H9 (cell line): ENCODE results near the gene WBP1. TPM values are rescaled to one million over a fixed set of nuclear protein-coding genes. Genes with fewer than 3 reads are reported as not detected.
"Not testable (repeated sequence)": the region's sequence is repeated elsewhere in the genome, so short reads cannot be mapped to it uniquely, and the experiment has no call there.

Source experiments
- DNase-seq: peaks from one replicate; pipeline ENCODE4 v3.0.0-alpha.2; 2017
- H2AFZ ChIP-seq: one replicate; pipeline ENCODE4 v1.6.1; 2013; ENCODE audit warnings: mild to moderate bottlenecking, low read length, control low read depth, moderate library complexity
- H2AK5ac ChIP-seq: 2 replicates; pipeline ENCODE4 v1.6.1; 2013; ENCODE audit warnings: low read length, control low read depth, mixed read lengths; ENCODE audit not compliant: insufficient read length
- H2BK120ac ChIP-seq: one replicate; pipeline ENCODE4 v1.6.1; 2013; ENCODE audit warnings: low read depth, mild to moderate bottlenecking, low read length, control low read depth, inconsistent platforms; ENCODE audit not compliant: poor library complexity, severe bottlenecking
- H2BK12ac ChIP-seq: 2 replicates; pipeline ENCODE4 v1.6.1; 2013; ENCODE audit warnings: low read length, control low read depth, mixed read lengths, low read depth; ENCODE audit not compliant: insufficient read length
- H2BK15ac ChIP-seq: 2 replicates; pipeline ENCODE4 v1.6.1; 2013; ENCODE audit warnings: low read depth, low read length, control low read depth
- H2BK20ac ChIP-seq: one replicate; pipeline ENCODE4 v1.6.1; 2013; ENCODE audit warnings: low read depth, mild to moderate bottlenecking, low read length, control low read depth, inconsistent platforms; ENCODE audit not compliant: poor library complexity, severe bottlenecking
- H2BK5ac ChIP-seq: 2 replicates; pipeline ENCODE4 v1.6.1; 2013; ENCODE audit warnings: low read length, control low read depth, mixed read lengths; ENCODE audit not compliant: insufficient read length
- H3K14ac ChIP-seq: 2 replicates; pipeline ENCODE4 v1.6.1; 2013; ENCODE audit warnings: low read length, control low read depth; ENCODE audit not compliant: insufficient read depth
- H3K18ac ChIP-seq: 2 replicates; pipeline ENCODE4 v1.6.1; 2013; ENCODE audit warnings: low read depth, mild to moderate bottlenecking, mixed read lengths, low read length, control low read depth; ENCODE audit not compliant: insufficient read length
- H3K23ac ChIP-seq: 2 replicates; pipeline ENCODE4 v1.6.1; 2013; ENCODE audit warnings: low read length, control low read depth, mixed read lengths, low read depth; ENCODE audit not compliant: insufficient read length
- H3K23me2 ChIP-seq: 2 replicates; pipeline ENCODE4 v1.6.1; 2013; ENCODE audit warnings: low read depth, mild to moderate bottlenecking, mixed read lengths, low read length, control low read depth; ENCODE audit not compliant: insufficient read length, poor library complexity, severe bottlenecking
- H3K27ac ChIP-seq: 2 replicates; pipeline ENCODE4 v1.5.1; 2013; ENCODE audit warnings: low read length, control low read depth, mixed read lengths, low read depth; ENCODE audit not compliant: insufficient read length
- H3K27me3 ChIP-seq: 2 replicates; pipeline ENCODE4 v1.6.1; 2013; ENCODE audit warnings: low read length, control low read depth, inconsistent platforms; ENCODE audit not compliant: insufficient read depth
- H3K4ac ChIP-seq: 2 replicates; pipeline ENCODE4 v1.6.1; 2013; ENCODE audit warnings: low read depth, mild to moderate bottlenecking, control low read depth, inconsistent platforms, low read length, moderate library complexity
- H3K4me1 ChIP-seq: 2 replicates; pipeline ENCODE4 v1.6.1; 2013; ENCODE audit warnings: low read length, control low read depth, inconsistent platforms; ENCODE audit not compliant: insufficient read depth
- H3K4me2 ChIP-seq: 2 replicates; pipeline ENCODE4 v1.6.1; 2013; ENCODE audit warnings: low read length, control low read depth, mixed read lengths; ENCODE audit not compliant: insufficient read length, insufficient read depth
- H3K56ac ChIP-seq: 2 replicates; pipeline ENCODE4 v1.6.1; 2013; ENCODE audit warnings: low read depth, mild to moderate bottlenecking, mixed read lengths, low read length, control low read depth; ENCODE audit not compliant: insufficient read length
- H3K79me1 ChIP-seq: 2 replicates; pipeline ENCODE4 v1.6.1; 2013; ENCODE audit warnings: low read depth, mild to moderate bottlenecking, moderate library complexity, low read length, control low read depth, inconsistent platforms; ENCODE audit not compliant: insufficient read depth, poor library complexity, severe bottlenecking
- H3K79me2 ChIP-seq: 2 replicates; pipeline ENCODE4 v1.6.1; 2013; ENCODE audit warnings: low read length, control low read depth, inconsistent platforms; ENCODE audit not compliant: insufficient read depth
- H3K9ac ChIP-seq: 2 replicates; pipeline ENCODE4 v1.6.1; 2013; ENCODE audit warnings: low read length, control low read depth, mixed read lengths; ENCODE audit not compliant: insufficient read length; ENCODE audit errors: extremely low read depth
- H3K9me3 ChIP-seq: one replicate; pipeline ENCODE4 v1.6.1; 2013; ENCODE audit warnings: low read depth, low read length, inconsistent platforms; ENCODE audit not compliant: control insufficient read depth
- H3T11ph ChIP-seq: one replicate; pipeline ENCODE4 v1.6.1; 2013; ENCODE audit warnings: mild to moderate bottlenecking, low read length, control low read depth, inconsistent platforms
- H4K20me1 ChIP-seq: one replicate; pipeline ENCODE4 v1.6.1; 2013; ENCODE audit not compliant: control insufficient read depth, insufficient read length, insufficient read depth
- H4K5ac ChIP-seq: 2 replicates; pipeline ENCODE4 v1.6.1; 2013; ENCODE audit warnings: low read depth, mild to moderate bottlenecking, mixed read lengths, low read length, control low read depth; ENCODE audit not compliant: insufficient read length
- H4K8ac ChIP-seq: replicated peaks from 2 replicates; pipeline ENCODE4 v1.6.1; 2013; ENCODE audit warnings: low read length, control low read depth, mixed read lengths, low read depth; ENCODE audit not compliant: insufficient read length
- H4K91ac ChIP-seq: 2 replicates; pipeline ENCODE4 v1.6.1; 2013; ENCODE audit warnings: low read depth, mild to moderate bottlenecking, moderate library complexity, mixed read lengths, low read length, control low read depth; ENCODE audit not compliant: insufficient read length
- H3K27ac Mint-ChIP-seq, 3 experiments: 2 replicates in 2 of 3; 3 replicates in 1 of 3; pipeline ENCODE4 v1.8.0; 2020 to 2021; ENCODE audit warnings: mixed read lengths in 3 of 3, mild to moderate bottlenecking in 1 of 3, moderate library complexity in 1 of 3
- H3K27me3 Mint-ChIP-seq: 2 replicates; pipeline ENCODE4 v1.8.0; 2021; ENCODE audit warnings: low read depth, mild to moderate bottlenecking, moderate library complexity, mixed read lengths
- H3K36me3 Mint-ChIP-seq, 3 experiments: 2 replicates in 2 of 3; 3 replicates in 1 of 3; pipeline ENCODE4 v1.8.0; 2020 to 2021; ENCODE audit warnings: low read depth in 3 of 3, mixed read lengths in 3 of 3; ENCODE audit not compliant: insufficient read depth in 1 of 3
- H3K4me1 Mint-ChIP-seq, 2 experiments: 2 replicates each; pipeline ENCODE4 v1.8.0; 2020; ENCODE audit warnings: mixed read lengths in 2 of 2
- H3K4me3 Mint-ChIP-seq, 2 experiments: 2 replicates in 1 of 2; 3 replicates in 1 of 2; pipeline ENCODE4 v1.8.0; 2020 to 2021; ENCODE audit warnings: mild to moderate bottlenecking in 2 of 2, mixed read lengths in 2 of 2, moderate library complexity in 1 of 2
- H3K9me3 Mint-ChIP-seq, 2 experiments: 2 replicates in 1 of 2; 3 replicates in 1 of 2; pipeline ENCODE4 v1.8.0; 2020; ENCODE audit warnings: mild to moderate bottlenecking in 2 of 2, mixed read lengths in 2 of 2, moderate library complexity in 1 of 2
- CTCF ChIP-seq: fragments of 200-600 bp; sonication (generic); conservative IDR thresholded peaks from 3 replicates; pipeline ENCODE4 v1.8.0; 2021; ENCODE audit warnings: antibody characterized with exemption, mild to moderate bottlenecking
- WGBS: extraction: QIAGEN DNeasy Blood & Tissue Kit; methylation state at CpG from one replicate; pipeline ENCODE4 v1.1.7; 2013; ENCODE audit warnings: missing lambda C conversion rate, low lambda C conversion rate, mixed read lengths; ENCODE audit not compliant: insufficient read length; ENCODE audit errors: extremely low coverage; 5-methylcytosine and 5-hydroxymethylcytosine counted together
- total RNA-seq: library from RNA; stranded (reverse); gene quantifications from 2 replicates; pipeline ENCODE4 v1.2.1, GENCODE V29; 2021

The WBP1 gene
- total RNA-seq, 1 experiment from 2014 or later = 82.1 TPM

GRCh38 chr2:74458938-74459363 is 713 bp downstream of the WBP1 start:
- Mint-ChIP-seq H3K27ac (peak overlapping the region; percentile 67 to 98 (median 98); a peak in 5 of 7 replicates), H3K4me3 (peak overlapping the region; percentile 96 to 97), H3K27me3 (no peaks in the 10 kb centered on the region), H3K4me1 (peaks cover 28 to 37% of the 10 kb centered on the region in 2 experiments), H3K36me3 (peaks cover 10 to 29% (median 28%) of the 10 kb centered on the region in 3 experiments; a peak in 6 of 7 replicates), H3K9me3 (no peaks in the 10 kb centered on the region)
- H3K27me3 ChIP-seq = no peaks in the 10 kb centered on the region
- H2BK20ac ChIP-seq = no peak overlapping the region
- no peaks in the 10 kb centered on the region for H3K79me2 ChIP-seq
- no peak overlapping the region for H3K27ac ChIP-seq
- no peak overlapping the region for H2BK120ac ChIP-seq
- no peak overlapping the region for H4K91ac ChIP-seq
- no peak overlapping the region for H2AK5ac ChIP-seq
- no peak overlapping the region for H2AFZ ChIP-seq
- H3K14ac ChIP-seq = 0 out of 2 replicates have a peak overlapping the region, but pooled peaks have one; percentile 82
- H3K4me1 ChIP-seq = peaks cover 2% of the 10 kb centered on the region; the same call in 1 of the 2 replicates
- no peak overlapping the region for H3K18ac ChIP-seq
- H3K23ac ChIP-seq = no peak overlapping the region
- H3K9ac ChIP-seq = peak overlapping the region; percentile 92
- H3K79me1 ChIP-seq = no peaks in the 10 kb centered on the region
- H3K4ac ChIP-seq = no peak overlapping the region; the same call in 1 of the 2 replicates
- no CpG with 5 or more reads among the region's 10 CpGs for WGBS
- H4K8ac ChIP-seq = no peak overlapping the region
- H2BK12ac ChIP-seq = no peak overlapping the region
- H2BK15ac ChIP-seq = no peak overlapping the region
- no peaks in the 10 kb centered on the region for H3K9me3 ChIP-seq
- TF ChIP-seq CTCF = no peak
- H4K5ac ChIP-seq = no peak overlapping the region
- no peak overlapping the region for H2BK5ac ChIP-seq
- H3K4me2 ChIP-seq = peak overlapping the region; percentile 97
- no peak for DNase-seq
- peaks cover 2% of the 10 kb centered on the region for H4K20me1 ChIP-seq
- H3K56ac ChIP-seq = no peak overlapping the region
- H3K23me2 ChIP-seq = peaks cover 18% of the 10 kb centered on the region
- no peak overlapping the region for H3T11ph ChIP-seq

- not testable (repeated sequence) for H3K27ac ChIP-seq, H3K4me1 ChIP-seq, H2BK15ac ChIP-seq, H3K9me3 Mint-ChIP-seq, H4K8ac ChIP-seq, H3K14ac ChIP-seq, H3K18ac ChIP-seq, H2BK20ac ChIP-seq, H3T11ph ChIP-seq, H4K5ac ChIP-seq, H4K91ac ChIP-seq, H3K9me3 ChIP-seq, H3K4ac ChIP-seq, H3K27me3 Mint-ChIP-seq, H3K23ac ChIP-seq, H3K79me1 ChIP-seq, H2AK5ac ChIP-seq, H3K27ac Mint-ChIP-seq, H3K27me3 ChIP-seq, H2AFZ ChIP-seq, H2BK120ac ChIP-seq, H2BK12ac ChIP-seq, H3K79me2 ChIP-seq, H2BK5ac ChIP-seq, H3K56ac ChIP-seq, DNase-seq, H3K9ac ChIP-seq, H4K20me1 ChIP-seq
- H3K4me1 Mint-ChIP-seq = peaks cover 30 to 35% of the 10 kb centered on the region in 2 experiments
- no CpG with 5 or more reads among the region's 13 CpGs for WGBS
- peaks cover 18% of the 10 kb centered on the region for H3K23me2 ChIP-seq
- H3K4me2 ChIP-seq = peak overlapping the region; percentile 97
- H3K4me3 Mint-ChIP-seq = peak overlapping the region; percentile 96 to 97
- peaks cover 10 to 29% (median 28%) of the 10 kb centered on the region in 3 experiments; a peak in 6 of 7 replicates for H3K36me3 Mint-ChIP-seq
Observed at GRCh38 chr2:74459503-74460118, 1.4 kb downstream of the WBP1 start.
